Measurements from ENCODE around the gene ZNF592.
"Not testable (repeated sequence)": the region's sequence is repeated elsewhere in the genome, so short reads cannot be mapped to it uniquely, and the experiment has no call there.

ZNF592 gene

GRCh38 chr15:84749111-84749991 lies 959 bp downstream of the ZNF592 start:
- Histone ChIP-seq H3K27ac (ENCODE audit: low read length) (peak overlapping the region; percentile 90), H3K36me3 (ENCODE audit: control insufficient read depth in 1 of 2, insufficient read depth in 2 of 2, low read length in 2 of 2) (no peaks in the 10 kb centered on the region), H3K4me3 (ENCODE audit: low read depth in 1 of 2, low read length in 2 of 2) (peak overlapping the region; percentile 80 to 85), H3K9me3 (ENCODE audit: control insufficient read depth in 1 of 2, low read length in 2 of 2) (no peaks in the 10 kb centered on the region), H3K27me3 (ENCODE audit: low read depth, low read length) (no peaks in the 10 kb centered on the region), H3K4me1 (ENCODE audit: control insufficient read depth in 1 of 2, insufficient read depth in 2 of 2, low read length in 2 of 2) (peaks cover 9 to 34% of the 10 kb centered on the region in 2 donors)

GRCh38 chr15:84750583-84751092 lies 2.2 kb downstream of the ZNF592 start:
- Histone ChIP-seq H3K4me1 (ENCODE audit: control insufficient read depth in 1 of 2, insufficient read depth in 2 of 2, low read length in 2 of 2) (peaks cover 9 to 36% of the 10 kb centered on the region in 2 donors), H3K27ac (ENCODE audit: low read length) (peak overlapping the region; percentile 2), H3K9me3 (ENCODE audit: control insufficient read depth in 1 of 2, low read length in 2 of 2) (no peaks in the 10 kb centered on the region), H3K36me3 (ENCODE audit: control insufficient read depth in 1 of 2, insufficient read depth in 2 of 2, low read length in 2 of 2) (no peaks in the 10 kb centered on the region), H3K27me3 (ENCODE audit: low read depth, low read length) (no peaks in the 10 kb centered on the region), H3K4me3 (ENCODE audit: low read depth in 1 of 2, low read length in 2 of 2) (no peak overlapping the region)

- H3K9me3 ChIP-seq (ENCODE audit: control insufficient read depth in 1 of 2, low read length in 2 of 2); H3K36me3 ChIP-seq (ENCODE audit: control insufficient read depth in 1 of 2, insufficient read depth in 2 of 2, low read length in 2 of 2); H3K27me3 ChIP-seq (ENCODE audit: low read depth, low read length); H3K4me3 ChIP-seq (ENCODE audit: low read depth in 1 of 2, low read length in 2 of 2); H3K27ac ChIP-seq (ENCODE audit: low read length): not testable (repeated sequence)
- H3K4me1 ChIP-seq (ENCODE audit: control insufficient read depth in 1 of 2, insufficient read depth in 2 of 2, low read length in 2 of 2), result peaks cover 9 to 40% of the 10 kb centered on the region in 2 donors
These were observed 3.3 kb downstream of the ZNF592 start for GRCh38 chr15:84751721-84752120.

GRCh38 chr15:84752195-84752594 lies 3.8 kb downstream of the ZNF592 start:
- no peak overlapping the region for H3K27ac ChIP-seq (ENCODE audit: low read length)
- H3K4me1 ChIP-seq (ENCODE audit: control insufficient read depth in 1 of 2, insufficient read depth in 2 of 2, low read length in 2 of 2), result peaks cover 7 to 36% of the 10 kb centered on the region in 2 donors
- H3K27me3 ChIP-seq (ENCODE audit: low read depth, low read length), result no peaks in the 10 kb centered on the region
- no peak overlapping the region for H3K4me3 ChIP-seq (ENCODE audit: low read depth in 1 of 2, low read length in 2 of 2)
- no peaks in the 10 kb centered on the region for H3K36me3 ChIP-seq (ENCODE audit: control insufficient read depth in 1 of 2, insufficient read depth in 2 of 2, low read length in 2 of 2)
- no peaks in the 10 kb centered on the region for H3K9me3 ChIP-seq (ENCODE audit: control insufficient read depth in 1 of 2, low read length in 2 of 2)

- H3K36me3 ChIP-seq (ENCODE audit: control insufficient read depth in 1 of 2, insufficient read depth in 2 of 2, low read length in 2 of 2), result no peaks in the 10 kb centered on the region
- H3K27ac ChIP-seq (ENCODE audit: low read length), result no peak overlapping the region
- peaks cover 5 to 35% of the 10 kb centered on the region in 2 donors for H3K4me1 ChIP-seq (ENCODE audit: control insufficient read depth in 1 of 2, insufficient read depth in 2 of 2, low read length in 2 of 2)
- no peaks in the 10 kb centered on the region for H3K27me3 ChIP-seq (ENCODE audit: low read depth, low read length)
- no peak overlapping the region for H3K4me3 ChIP-seq (ENCODE audit: low read depth in 1 of 2, low read length in 2 of 2)
- H3K9me3 ChIP-seq (ENCODE audit: control insufficient read depth in 1 of 2, low read length in 2 of 2), result no peaks in the 10 kb centered on the region
These were observed 4.3 kb downstream of the ZNF592 start for GRCh38 chr15:84752700-84753099.

- H3K4me3 ChIP-seq (ENCODE audit: low read depth in 1 of 2, low read length in 2 of 2); H3K27me3 ChIP-seq (ENCODE audit: low read depth, low read length); H3K36me3 ChIP-seq (ENCODE audit: control insufficient read depth in 1 of 2, insufficient read depth in 2 of 2, low read length in 2 of 2); H3K27ac ChIP-seq (ENCODE audit: low read length); H3K9me3 ChIP-seq (ENCODE audit: control insufficient read depth in 1 of 2, low read length in 2 of 2): not testable (repeated sequence)
- H3K4me1 ChIP-seq (ENCODE audit: control insufficient read depth in 1 of 2, insufficient read depth in 2 of 2, low read length in 2 of 2), result peaks cover 5 to 45% of the 10 kb centered on the region in 2 donors
These were observed 6.5 kb downstream of the ZNF592 start for GRCh38 chr15:84754889-84755288.

GRCh38 chr15:84755736-84756527 lies 7.5 kb downstream of the ZNF592 start:
- Histone ChIP-seq H3K4me1 (ENCODE audit: control insufficient read depth in 1 of 2, insufficient read depth in 2 of 2, low read length in 2 of 2) (peaks cover 4 to 46% of the 10 kb centered on the region in 2 donors), H3K27me3 (ENCODE audit: low read depth, low read length) (no peaks in the 10 kb centered on the region), H3K4me3 (ENCODE audit: low read depth in 1 of 2, low read length in 2 of 2) (no peak overlapping the region), H3K36me3 (ENCODE audit: control insufficient read depth in 1 of 2, insufficient read depth in 2 of 2, low read length in 2 of 2) (no peaks in the 10 kb centered on the region), H3K9me3 (ENCODE audit: control insufficient read depth in 1 of 2, low read length in 2 of 2) (no peaks in the 10 kb centered on the region), H3K27ac (ENCODE audit: low read length) (no peak overlapping the region)

GRCh38 chr15:84759018-84759417 lies 10.6 kb downstream of the ZNF592 start:
- Histone ChIP-seq H3K36me3 (ENCODE audit: control insufficient read depth in 1 of 2, insufficient read depth in 2 of 2, low read length in 2 of 2) (no peaks in the 10 kb centered on the region), H3K9me3 (ENCODE audit: control insufficient read depth in 1 of 2, low read length in 2 of 2) (no peaks in the 10 kb centered on the region), H3K27me3 (ENCODE audit: low read depth, low read length) (no peaks in the 10 kb centered on the region), H3K27ac (ENCODE audit: low read length) (no peak overlapping the region), H3K4me3 (ENCODE audit: low read depth in 1 of 2, low read length in 2 of 2) (no peak overlapping the region), H3K4me1 (ENCODE audit: control insufficient read depth in 1 of 2, insufficient read depth in 2 of 2, low read length in 2 of 2) (peaks cover 20 to 54% of the 10 kb centered on the region in 2 donors)

- H3K27me3 ChIP-seq (ENCODE audit: low read depth, low read length), result no peaks in the 10 kb centered on the region
- H3K4me3 ChIP-seq (ENCODE audit: low read depth in 1 of 2, low read length in 2 of 2), result no peak overlapping the region
- H3K4me1 ChIP-seq (ENCODE audit: control insufficient read depth in 1 of 2, insufficient read depth in 2 of 2, low read length in 2 of 2), result peaks cover 28 to 54% of the 10 kb centered on the region in 2 donors
- H3K9me3 ChIP-seq (ENCODE audit: control insufficient read depth in 1 of 2, low read length in 2 of 2), result no peaks in the 10 kb centered on the region
- no peaks in the 10 kb centered on the region for H3K36me3 ChIP-seq (ENCODE audit: control insufficient read depth in 1 of 2, insufficient read depth in 2 of 2, low read length in 2 of 2)
- no peak overlapping the region for H3K27ac ChIP-seq (ENCODE audit: low read length)
These were observed 11.8 kb downstream of the ZNF592 start for GRCh38 chr15:84760219-84760618.

- Histone ChIP-seq H3K36me3 (ENCODE audit: control insufficient read depth in 1 of 2, insufficient read depth in 2 of 2, low read length in 2 of 2) (peaks cover 7% of the 10 kb centered on the region in 2 donors), H3K27me3 (ENCODE audit: low read depth, low read length) (no peaks in the 10 kb centered on the region), H3K4me3 (ENCODE audit: low read depth in 1 of 2, low read length in 2 of 2) (no peak overlapping the region), H3K9me3 (ENCODE audit: control insufficient read depth in 1 of 2, low read length in 2 of 2) (no peaks in the 10 kb centered on the region), H3K27ac (ENCODE audit: low read length) (peak overlapping the region; percentile 1), H3K4me1 (ENCODE audit: control insufficient read depth in 1 of 2, insufficient read depth in 2 of 2, low read length in 2 of 2) (peaks cover 28 to 49% of the 10 kb centered on the region in 2 donors)
These were observed 13.3 kb downstream of the ZNF592 start for GRCh38 chr15:84761607-84762131.

Measured in muscle layer of duodenum (tissue), 2 donors.